PC-9 (cell line): ENCODE results near the gene AVL9. TPM values are rescaled to one million over a fixed set of nuclear protein-coding genes. Genes with fewer than 3 reads are reported as not detected.
"Not testable (repeated sequence)": the region's sequence is repeated elsewhere in the genome, so short reads cannot be mapped to it uniquely, and the experiment has no call there.

Source experiments
- BruUV-seq: library from RNA; stranded (reverse); fragments of 400-500 nt; replicated peaks from 2 replicates; lab custom pipeline; 2021; lab: Mats Ljungman, UMichigan
- CTCF ChIA-PET: fragments of 300-600 bp; sonication (Branson Sonifier 250); formaldehyde crosslinking; loops from one replicate; lab custom pipeline; 2022; ENCODE audit warnings: antibody characterized with exemption; lab: Charles Lee
- POLR2A ChIA-PET: fragments of 300-600 bp; sonication (Branson Sonifier 250); formaldehyde crosslinking; loops from one replicate; lab custom pipeline; 2022; ENCODE audit warnings: antibody characterized with exemption; ENCODE audit not compliant: unreplicated experiment; lab: Charles Lee
- DNase-seq, 2 experiments: peaks; one replicate each; pipeline versions ENCODE4 v3.0.0 to v3.0.0-alpha.2; 2015 to 2022; ENCODE audit warnings: mixed read lengths in 1 of 2
- H2AFZ ChIP-seq: fragments of 200-600 bp; sonication (generic); 2 replicates; pipeline ENCODE4 v1.8.1; 2017; ENCODE audit warnings: antibody characterized with exemption
- H3F3A ChIP-seq: fragments of 200-600 bp; sonication (generic); 2 replicates; pipeline ENCODE4 v1.8.1; 2017; ENCODE audit warnings: antibody characterized with exemption, mild to moderate bottlenecking, low read depth; ENCODE audit not compliant: insufficient read depth
- H3K27ac ChIP-seq: fragments of 200-600 bp; sonication (generic); 2 replicates; pipeline ENCODE4 v1.6.1; 2016; ENCODE audit warnings: mixed run types
- H3K27me3 ChIP-seq: fragments of 200-600 bp; sonication (generic); 2 replicates; pipeline ENCODE4 v1.6.1; 2016; ENCODE audit warnings: low read depth, mixed run types; ENCODE audit not compliant: insufficient read depth
- H3K36me3 ChIP-seq: fragments of 200-600 bp; sonication (generic); 2 replicates; pipeline ENCODE4 v1.6.1; 2016; ENCODE audit warnings: low read depth, mixed run types
- H3K4me1 ChIP-seq: fragments of 200-600 bp; sonication (generic); replicated peaks from 2 replicates; pipeline ENCODE4 v1.6.1; 2016; ENCODE audit warnings: mixed run types; ENCODE audit not compliant: insufficient read depth
- H3K4me2 ChIP-seq: fragments of 200-600 bp; sonication (generic); 2 replicates; pipeline ENCODE4 v1.6.1; 2017; ENCODE audit warnings: mixed run types
- H3K4me3 ChIP-seq: fragments of 200-600 bp; sonication (generic); 2 replicates; pipeline ENCODE4 v1.6.1; 2016; ENCODE audit warnings: mixed run types
- H3K79me2 ChIP-seq: fragments of 200-600 bp; sonication (generic); 2 replicates; pipeline ENCODE4 v1.6.1; 2017; ENCODE audit warnings: low read depth, mixed run types
- H3K9me2 ChIP-seq: fragments of 200-600 bp; sonication (generic); 2 replicates; pipeline ENCODE4 v1.8.1; 2017; ENCODE audit warnings: mild to moderate bottlenecking; ENCODE audit not compliant: insufficient read depth
- H3K9me3 ChIP-seq: fragments of 200-600 bp; sonication (generic); 2 replicates; pipeline ENCODE4 v1.8.1; 2016; ENCODE audit warnings: low read depth; ENCODE audit not compliant: insufficient read depth
- H4K20me1 ChIP-seq: fragments of 200-600 bp; sonication (generic); 2 replicates; pipeline ENCODE4 v1.8.1; 2017; ENCODE audit not compliant: insufficient read depth
- EZH2 ChIP-seq: fragments of 200-600 bp; sonication (generic); IDR thresholded peaks from 2 replicates; pipeline ENCODE4 v1.8.0; 2017; ENCODE audit warnings: antibody characterized with exemption, low read depth
- intact Hi-C: fragments of 100-400 bp; cut with micrococcal nuclease; formaldehyde crosslinking; loops from one replicate; pipeline ENCODE4 v1.10.0; 2022; ENCODE audit not compliant: unreplicated experiment
- total RNA-seq: library from RNA; stranded (reverse); gene quantifications from 2 replicates; pipeline ENCODE4 v1.2.3, GENCODE V29; 2021
- TF ChIP-seq, protein P1 (sequence below): fragments of 200-600 bp; sonication (generic); conservative IDR thresholded peaks from 2 replicates; pipeline ENCODE4 v1.6.1; 2017; ENCODE audit warnings: mixed run types, antibody characterized with exemption, mild to moderate bottlenecking, moderate library complexity

AVL9 gene
- total RNA-seq, 1 experiment from 2014 or later: 57.1 TPM

- intact Hi-C loops, H3K36me3 ChIP-seq, BruUV-seq, H3K27me3 ChIP-seq, H3K9me3 ChIP-seq, H2AFZ ChIP-seq, H3K9me2 ChIP-seq, DNase-seq, POLR2A ChIA-PET: not testable (repeated sequence)
- peaks cover 47% of the 10 kb centered on the region for H4K20me1 ChIP-seq
- peaks cover 97% of the 10 kb centered on the region for H3K79me2 ChIP-seq
- H3F3A ChIP-seq: peaks cover 15% of the 10 kb centered on the region
- H3K4me1 ChIP-seq: peaks cover 44% of the 10 kb centered on the region
- CTCF ChIA-PET: interaction anchor here (0.7 kb wide), 1 partner anchor 347 kb away, joined by 5 read pairs; no protein-coding TSS in a partner anchor
- peak overlapping the region; percentile 56 for H3K4me2 ChIP-seq
- H3K27ac ChIP-seq: peak overlapping the region; percentile 53
- H3K4me3 ChIP-seq: 0 out of 2 replicates have a peak overlapping the region, but pooled peaks have one; percentile 12
Measured at GRCh38 chr7:32500216-32500615, 4.9 kb downstream of the AVL9 start.

DNA sequence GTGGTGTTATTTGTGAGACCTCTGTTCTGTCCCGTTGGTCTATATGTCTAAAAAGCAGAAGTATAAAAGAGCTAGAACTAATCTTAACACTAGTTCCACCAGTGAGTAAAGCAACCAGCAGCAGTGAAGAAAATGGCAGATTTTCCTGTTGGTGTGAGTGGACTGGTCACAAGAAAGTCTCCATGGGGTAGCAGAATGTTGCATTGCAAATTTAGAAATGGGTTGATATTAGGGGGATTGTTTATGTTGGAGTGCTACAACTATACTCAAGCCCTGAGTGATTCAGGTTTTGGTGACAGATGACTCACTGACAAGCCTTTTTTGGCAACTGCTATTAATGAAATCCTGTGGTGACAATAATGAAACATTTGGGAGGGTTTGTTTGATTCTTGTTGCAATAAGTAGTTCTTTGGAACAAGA lies 5.6 kb downstream of the AVL9 start:
- H3K36me3 ChIP-seq: no peaks in the 10 kb centered on the region
- H3K4me2 ChIP-seq: peak overlapping the region; percentile 56
- H3K27me3 ChIP-seq: no peaks in the 10 kb centered on the region
- H3K9me3 ChIP-seq: peaks cover 3% of the 10 kb centered on the region; the same call in 1 of the 2 replicates
- ChIA-PET CTCF (interaction anchor here (0.7 kb wide), 1 partner anchor 346 kb away, joined by 5 read pairs; no protein-coding TSS in a partner anchor), POLR2A (no interaction called here)
- 0 out of 2 replicates have a peak overlapping the region, but pooled peaks have one; percentile 12 for H3K4me3 ChIP-seq
- intact Hi-C loops: no loop called here
- no peak for TF ChIP-seq EZH2
- TF ChIP-seq, protein P1, sequence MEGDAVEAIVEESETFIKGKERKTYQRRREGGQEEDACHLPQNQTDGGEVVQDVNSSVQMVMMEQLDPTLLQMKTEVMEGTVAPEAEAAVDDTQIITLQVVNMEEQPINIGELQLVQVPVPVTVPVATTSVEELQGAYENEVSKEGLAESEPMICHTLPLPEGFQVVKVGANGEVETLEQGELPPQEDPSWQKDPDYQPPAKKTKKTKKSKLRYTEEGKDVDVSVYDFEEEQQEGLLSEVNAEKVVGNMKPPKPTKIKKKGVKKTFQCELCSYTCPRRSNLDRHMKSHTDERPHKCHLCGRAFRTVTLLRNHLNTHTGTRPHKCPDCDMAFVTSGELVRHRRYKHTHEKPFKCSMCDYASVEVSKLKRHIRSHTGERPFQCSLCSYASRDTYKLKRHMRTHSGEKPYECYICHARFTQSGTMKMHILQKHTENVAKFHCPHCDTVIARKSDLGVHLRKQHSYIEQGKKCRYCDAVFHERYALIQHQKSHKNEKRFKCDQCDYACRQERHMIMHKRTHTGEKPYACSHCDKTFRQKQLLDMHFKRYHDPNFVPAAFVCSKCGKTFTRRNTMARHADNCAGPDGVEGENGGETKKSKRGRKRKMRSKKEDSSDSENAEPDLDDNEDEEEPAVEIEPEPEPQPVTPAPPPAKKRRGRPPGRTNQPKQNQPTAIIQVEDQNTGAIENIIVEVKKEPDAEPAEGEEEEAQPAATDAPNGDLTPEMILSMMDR: no peak
- no TSS peak for BruUV-seq
- peaks cover 98% of the 10 kb centered on the region for H3K79me2 ChIP-seq
- no peak overlapping the region for H2AFZ ChIP-seq
- H3K27ac ChIP-seq: peak overlapping the region; percentile 53
- H3F3A ChIP-seq: peaks cover 15% of the 10 kb centered on the region
- DNase-seq: peak in 1 of 2 experiments; percentile 79
- H3K4me1 ChIP-seq: peaks cover 44% of the 10 kb centered on the region
- H3K9me2 ChIP-seq: no peaks in the 10 kb centered on the region
- H4K20me1 ChIP-seq: peaks cover 47% of the 10 kb centered on the region

- ChIA-PET CTCF (no interaction called here), POLR2A (no interaction called here)
- peaks cover 3% of the 10 kb centered on the region; the same call in 1 of the 2 replicates for H3K9me3 ChIP-seq
- TF ChIP-seq, protein P1: no peak
- TF ChIP-seq EZH2: no peak
- H3K4me1 ChIP-seq: peaks cover 41% of the 10 kb centered on the region
- H3K27me3 ChIP-seq: no peaks in the 10 kb centered on the region
- DNase-seq: peak in 1 of 2 experiments; percentile 59
- peaks cover 44% of the 10 kb centered on the region for H4K20me1 ChIP-seq
- H3K4me3 ChIP-seq: peak overlapping the region; percentile 13; the same call in 1 of the 2 replicates
- H3K4me2 ChIP-seq: peak overlapping the region; percentile 56
- no peak overlapping the region for H2AFZ ChIP-seq
- H3F3A ChIP-seq: peaks cover 15% of the 10 kb centered on the region
- peaks cover 3% of the 10 kb centered on the region; the same call in 1 of the 2 replicates for H3K36me3 ChIP-seq
- intact Hi-C loops: no loop called here
- BruUV-seq: no TSS peak
- H3K9me2 ChIP-seq: no peaks in the 10 kb centered on the region
- H3K27ac ChIP-seq: peak overlapping the region; percentile 53
- peaks cover 96% of the 10 kb centered on the region for H3K79me2 ChIP-seq
Measured at GRCh38 chr7:32501522-32501921, 6.2 kb downstream of the AVL9 start.
